ENCODE data around the gene KCNE3. TPM values are rescaled to one million over a fixed set of nuclear protein-coding genes. Genes with fewer than 3 reads are reported as not detected.

KCNE3 gene
- total and polyA plus RNA-seq, 2 of the 13 experiments (the other 11 are each of a cell fraction or from before 2014, with no cell fraction given) = 0.33 to 2.2 TPM

DNA sequence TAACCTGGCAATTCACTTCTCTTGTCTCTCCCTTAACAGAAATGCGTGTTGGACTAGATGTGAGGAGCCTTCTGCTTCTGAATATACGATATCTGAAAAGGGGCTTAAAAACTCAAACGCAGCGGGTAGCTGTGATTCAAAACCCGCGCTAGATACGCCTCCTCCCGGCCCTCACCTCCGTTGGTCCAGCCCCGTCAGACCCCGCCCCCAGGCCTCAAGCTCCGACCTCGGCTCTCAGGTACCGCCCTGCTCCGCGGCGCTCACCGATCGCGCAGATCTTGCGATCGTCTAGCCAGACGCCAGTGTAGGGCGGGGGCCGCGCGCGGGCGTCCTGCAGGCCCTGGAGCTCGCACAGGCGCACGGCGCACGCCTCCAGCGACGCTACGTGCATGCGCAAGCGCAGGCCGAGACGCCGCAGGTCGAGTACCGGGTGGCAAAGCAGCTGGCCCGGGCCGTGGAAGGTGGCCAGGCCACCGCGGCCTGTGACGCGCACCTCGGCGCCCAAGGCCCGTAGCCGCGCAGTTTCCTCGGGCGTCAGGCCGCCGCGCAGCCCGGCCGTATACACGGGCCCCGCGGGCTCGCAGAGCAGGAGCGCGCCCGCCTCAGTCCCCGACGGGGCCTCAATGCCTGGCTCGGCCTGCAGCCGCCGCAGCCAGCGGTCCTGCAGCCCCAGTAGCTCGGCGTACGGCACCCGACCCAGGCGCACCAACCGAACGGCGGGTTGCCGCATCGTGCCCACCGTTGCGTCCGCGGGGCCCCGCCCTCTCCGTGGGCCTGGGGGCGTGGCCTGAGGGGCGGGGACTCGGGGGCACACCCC, 25.8 kb upstream of the KCNE3 start, which contains the start of gene LIPT2 (continued):
- TF ChIP-seq, protein P1, sequence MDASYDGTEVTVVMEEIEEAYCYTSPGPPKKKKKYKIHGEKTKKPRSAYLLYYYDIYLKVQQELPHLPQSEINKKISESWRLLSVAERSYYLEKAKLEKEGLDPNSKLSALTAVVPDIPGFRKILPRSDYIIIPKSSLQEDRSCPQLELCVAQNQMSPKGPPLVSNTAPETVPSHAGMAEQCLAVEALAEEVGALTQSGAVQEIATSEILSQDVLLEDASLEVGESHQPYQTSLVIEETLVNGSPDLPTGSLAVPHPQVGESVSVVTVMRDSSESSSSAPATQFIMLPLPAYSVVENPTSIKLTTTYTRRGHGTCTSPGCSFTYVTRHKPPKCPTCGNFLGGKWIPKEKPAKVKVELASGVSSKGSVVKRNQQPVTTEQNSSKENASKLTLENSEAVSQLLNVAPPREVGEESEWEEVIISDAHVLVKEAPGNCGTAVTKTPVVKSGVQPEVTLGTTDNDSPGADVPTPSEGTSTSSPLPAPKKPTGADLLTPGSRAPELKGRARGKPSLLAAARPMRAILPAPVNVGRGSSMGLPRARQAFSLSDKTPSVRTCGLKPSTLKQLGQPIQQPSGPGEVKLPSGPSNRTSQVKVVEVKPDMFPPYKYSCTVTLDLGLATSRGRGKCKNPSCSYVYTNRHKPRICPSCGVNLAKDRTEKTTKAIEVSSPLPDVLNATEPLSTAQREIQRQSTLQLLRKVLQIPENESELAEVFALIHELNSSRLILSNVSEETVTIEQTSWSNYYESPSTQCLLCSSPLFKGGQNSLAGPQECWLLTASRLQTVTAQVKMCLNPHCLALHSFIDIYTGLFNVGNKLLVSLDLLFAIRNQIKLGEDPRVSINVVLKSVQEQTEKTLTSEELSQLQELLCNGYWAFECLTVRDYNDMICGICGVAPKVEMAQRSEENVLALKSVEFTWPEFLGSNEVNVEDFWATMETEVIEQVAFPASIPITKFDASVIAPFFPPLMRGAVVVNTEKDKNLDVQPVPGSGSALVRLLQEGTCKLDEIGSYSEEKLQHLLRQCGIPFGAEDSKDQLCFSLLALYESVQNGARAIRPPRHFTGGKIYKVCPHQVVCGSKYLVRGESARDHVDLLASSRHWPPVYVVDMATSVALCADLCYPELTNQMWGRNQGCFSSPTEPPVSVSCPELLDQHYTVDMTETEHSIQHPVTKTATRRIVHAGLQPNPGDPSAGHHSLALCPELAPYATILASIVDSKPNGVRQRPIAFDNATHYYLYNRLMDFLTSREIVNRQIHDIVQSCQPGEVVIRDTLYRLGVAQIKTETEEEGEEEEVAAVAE (CRISPR knock-in tag; IDR thresholded peaks at IDR 0.05; ENCODE audit: borderline replicate concordance) = no peak
- TF ChIP-seq KLF9 (CRISPR knock-in tag; IDR thresholded peaks at IDR 0.05; ENCODE audit: low read depth) = no peak
- peak; percentile 84; the same call in 1 of the 2 replicates for TF ChIP-seq CSRNP1 (CRISPR knock-in tag; IDR thresholded peaks at IDR 0.05)
- TF ChIP-seq ZNF574 (CRISPR knock-in tag; IDR thresholded peaks at IDR 0.05) = peak; percentile 69
- no peak for TF ChIP-seq ZBTB3 (CRISPR knock-in tag; IDR thresholded peaks at IDR 0.05; ENCODE audit: borderline replicate concordance, low read depth)
- TF ChIP-seq ZNF512 (CRISPR knock-in tag; IDR thresholded peaks at IDR 0.05) = no peak
- peak; percentile 70 for TF ChIP-seq TAF1 (CRISPR knock-in tag; IDR thresholded peaks at IDR 0.05)
- TF ChIP-seq, protein P2, sequence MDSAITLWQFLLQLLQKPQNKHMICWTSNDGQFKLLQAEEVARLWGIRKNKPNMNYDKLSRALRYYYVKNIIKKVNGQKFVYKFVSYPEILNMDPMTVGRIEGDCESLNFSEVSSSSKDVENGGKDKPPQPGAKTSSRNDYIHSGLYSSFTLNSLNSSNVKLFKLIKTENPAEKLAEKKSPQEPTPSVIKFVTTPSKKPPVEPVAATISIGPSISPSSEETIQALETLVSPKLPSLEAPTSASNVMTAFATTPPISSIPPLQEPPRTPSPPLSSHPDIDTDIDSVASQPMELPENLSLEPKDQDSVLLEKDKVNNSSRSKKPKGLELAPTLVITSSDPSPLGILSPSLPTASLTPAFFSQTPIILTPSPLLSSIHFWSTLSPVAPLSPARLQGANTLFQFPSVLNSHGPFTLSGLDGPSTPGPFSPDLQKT (CRISPR knock-in tag; IDR thresholded peaks at IDR 0.05; ENCODE audit: borderline replicate concordance) = no peak; the same call in 1 of the 2 replicates
- TF ChIP-seq NFE2 (CRISPR knock-in tag; IDR thresholded peaks at IDR 0.05) = no peak
- TF ChIP-seq NR3C1 (CRISPR knock-in tag; IDR thresholded peaks at IDR 0.05) = no peak
- 0 out of 2 replicates have a peak, but pooled peaks have one; percentile 31 for TF ChIP-seq PATZ1 (CRISPR knock-in tag; IDR thresholded peaks at IDR 0.05)
- TF ChIP-seq, protein P3, sequence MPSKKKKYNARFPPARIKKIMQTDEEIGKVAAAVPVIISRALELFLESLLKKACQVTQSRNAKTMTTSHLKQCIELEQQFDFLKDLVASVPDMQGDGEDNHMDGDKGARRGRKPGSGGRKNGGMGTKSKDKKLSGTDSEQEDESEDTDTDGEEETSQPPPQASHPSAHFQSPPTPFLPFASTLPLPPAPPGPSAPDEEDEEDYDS (CRISPR knock-in tag; IDR thresholded peaks at IDR 0.05) = 0 out of 2 replicates have a peak, but pooled peaks have one; percentile 12
- TF ChIP-seq SRF (IDR thresholded peaks at IDR 0.05; ENCODE audit: low read depth, low read length) = no peak

Measured in HepG2 (cell line).